Activated T-helper 17 cell treated with anti-CD3 and anti-CD28 coated beads, Interleukin-2, amount 50 U/mL, for 72 hours (primary cell): Measurements from ENCODE around the gene SPIRE1. TPM values are rescaled to one million over a fixed set of nuclear protein-coding genes. Genes with fewer than 3 reads are reported as not detected.
"Not testable (repeated sequence)": the region's sequence is repeated elsewhere in the genome, so short reads cannot be mapped to it uniquely, and the experiment has no call there.

Source experiments
- ATAC-seq: fragments of 150-1000 bp; cut with Tn5 transposase; replicated peaks from 2 replicates; pipeline ENCODE4 v1.10.0; 2021; ENCODE audit warnings: mild to moderate bottlenecking, moderate library complexity
- H3K27ac Mint-ChIP-seq: one replicate; pipeline ENCODE4 v1.8.0; 2022; ENCODE audit warnings: mixed read lengths
- H3K27me3 Mint-ChIP-seq: one replicate; pipeline ENCODE4 v1.8.0; 2022; ENCODE audit warnings: mixed read lengths
- H3K36me3 Mint-ChIP-seq: one replicate; pipeline ENCODE4 v1.8.0; 2022; ENCODE audit warnings: low read depth, mild to moderate bottlenecking, mixed read lengths
- H3K4me1 Mint-ChIP-seq: one replicate; pipeline ENCODE4 v1.8.0; 2022; ENCODE audit warnings: mixed read lengths
- H3K4me3 Mint-ChIP-seq: one replicate; pipeline ENCODE4 v1.8.0; 2022; ENCODE audit warnings: mild to moderate bottlenecking, mixed read lengths
- H3K9me3 Mint-ChIP-seq: one replicate; pipeline ENCODE4 v1.8.0; 2022; ENCODE audit warnings: mixed read lengths
- total RNA-seq, 2 donors: library from RNA; stranded (reverse); gene quantifications; one replicate each; pipeline ENCODE4 v1.2.3, GENCODE V29; 2022

Gene SPIRE1
- total RNA-seq, 2 donors from 2014 or later: 5.0 to 12.4 TPM

DNA sequence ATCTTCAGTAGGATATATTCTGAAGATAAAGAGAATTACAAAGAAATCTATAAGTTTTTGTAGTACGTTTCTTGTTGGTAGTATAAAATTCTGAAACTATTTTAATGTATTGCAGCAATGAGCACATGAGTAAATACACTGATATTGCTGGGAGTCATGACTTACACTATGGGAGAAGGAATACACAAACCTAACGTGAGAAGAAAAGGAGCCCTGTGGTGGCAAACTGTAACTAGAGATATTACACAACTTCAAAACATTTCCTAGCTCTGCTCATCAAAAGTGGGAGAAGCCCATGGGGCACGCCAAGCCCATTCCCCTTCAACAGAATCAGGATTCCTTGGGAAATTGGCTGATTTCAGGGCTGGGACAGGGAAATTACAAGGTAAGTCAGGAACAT lies 20.5 kb downstream of the SPIRE1 start:
- H3K27me3 Mint-ChIP-seq: peaks cover 1% of the 10 kb centered on the region
- H3K27ac Mint-ChIP-seq: no peak overlapping the region
- ATAC-seq: no peak
- H3K36me3 Mint-ChIP-seq: no peaks in the 10 kb centered on the region
- peaks cover 4% of the 10 kb centered on the region for H3K4me1 Mint-ChIP-seq
- H3K4me3 Mint-ChIP-seq: no peak overlapping the region
- H3K9me3 Mint-ChIP-seq: no peaks in the 10 kb centered on the region

- Mint-ChIP-seq H3K9me3 (no peaks in the 10 kb centered on the region), H3K36me3 (no peaks in the 10 kb centered on the region), H3K4me3 (no peak overlapping the region), H3K27me3 (peaks cover 3% of the 10 kb centered on the region), H3K4me1 (peaks cover 4% of the 10 kb centered on the region), H3K27ac (no peak overlapping the region)
- ATAC-seq: no peak
Observed at GRCh38 chr18:12631831-12632477, 26.0 kb downstream of the SPIRE1 start.

DNA sequence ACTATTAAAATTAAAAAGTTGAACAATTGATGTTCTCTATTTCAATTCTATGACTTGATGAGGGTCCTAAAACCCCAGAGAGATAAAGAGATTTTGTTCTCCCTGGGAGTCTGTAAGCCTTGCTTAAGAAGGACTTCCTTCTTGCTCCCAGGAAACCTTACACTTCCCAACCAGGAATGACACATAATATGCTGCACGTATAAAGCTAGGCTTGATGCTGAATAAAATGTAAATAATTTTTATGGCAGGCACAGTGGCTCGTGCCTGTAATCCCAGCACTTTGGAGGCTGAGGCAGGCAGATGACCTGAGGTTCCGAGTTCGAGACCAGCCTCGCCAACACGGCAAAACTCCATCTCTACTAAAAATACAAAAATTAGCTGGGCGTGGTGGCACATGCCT lies 27.8 kb downstream of the SPIRE1 start:
- H3K4me1 Mint-ChIP-seq: peaks cover 4% of the 10 kb centered on the region
- no peaks in the 10 kb centered on the region for H3K9me3 Mint-ChIP-seq
- ATAC-seq: no peak
- peaks cover 3% of the 10 kb centered on the region for H3K27me3 Mint-ChIP-seq
- no peaks in the 10 kb centered on the region for H3K36me3 Mint-ChIP-seq
- H3K4me3 Mint-ChIP-seq: no peak overlapping the region
- no peak overlapping the region for H3K27ac Mint-ChIP-seq

GRCh38 chr18:12628706-12629702 lies 28.9 kb downstream of the SPIRE1 start:
- H3K27ac Mint-ChIP-seq: no peak overlapping the region
- H3K9me3 Mint-ChIP-seq: no peaks in the 10 kb centered on the region
- H3K4me1 Mint-ChIP-seq: peaks cover 4% of the 10 kb centered on the region
- no peaks in the 10 kb centered on the region for H3K36me3 Mint-ChIP-seq
- H3K4me3 Mint-ChIP-seq: no peak overlapping the region
- peak; percentile 90 for ATAC-seq
- H3K27me3 Mint-ChIP-seq: peaks cover 3% of the 10 kb centered on the region

GRCh38 chr18:12627199-12627598 lies 30.7 kb downstream of the SPIRE1 start:
- ATAC-seq, H3K27ac Mint-ChIP-seq, H3K36me3 Mint-ChIP-seq, H3K4me3 Mint-ChIP-seq, H3K27me3 Mint-ChIP-seq, H3K4me1 Mint-ChIP-seq, H3K9me3 Mint-ChIP-seq: not testable (repeated sequence)

DNA sequence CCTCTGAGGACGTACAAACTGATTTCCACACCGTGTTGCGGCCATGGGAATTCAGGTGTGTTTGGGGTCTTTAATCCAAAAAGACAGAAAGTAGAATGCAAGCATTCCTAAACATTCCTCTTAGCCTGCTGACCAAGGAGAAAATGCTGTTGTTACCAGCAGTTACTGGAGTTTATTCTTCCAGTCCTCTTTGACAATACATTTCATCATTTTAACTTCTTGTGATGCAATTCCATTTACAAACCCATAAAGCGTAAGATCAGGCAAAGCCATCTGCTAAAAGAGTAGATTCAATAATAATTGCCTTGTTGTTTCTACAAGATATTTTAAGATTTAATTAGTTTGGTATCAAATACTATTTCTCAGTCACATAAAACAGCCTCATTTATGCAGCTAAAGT lies 32.7 kb downstream of the SPIRE1 start:
- Mint-ChIP-seq H3K4me1 (peaks cover 4% of the 10 kb centered on the region), H3K27me3 (peaks cover 3% of the 10 kb centered on the region), H3K9me3 (no peaks in the 10 kb centered on the region), H3K36me3 (no peaks in the 10 kb centered on the region), H3K4me3 (no peak overlapping the region), H3K27ac (no peak overlapping the region)
- no peak for ATAC-seq

DNA sequence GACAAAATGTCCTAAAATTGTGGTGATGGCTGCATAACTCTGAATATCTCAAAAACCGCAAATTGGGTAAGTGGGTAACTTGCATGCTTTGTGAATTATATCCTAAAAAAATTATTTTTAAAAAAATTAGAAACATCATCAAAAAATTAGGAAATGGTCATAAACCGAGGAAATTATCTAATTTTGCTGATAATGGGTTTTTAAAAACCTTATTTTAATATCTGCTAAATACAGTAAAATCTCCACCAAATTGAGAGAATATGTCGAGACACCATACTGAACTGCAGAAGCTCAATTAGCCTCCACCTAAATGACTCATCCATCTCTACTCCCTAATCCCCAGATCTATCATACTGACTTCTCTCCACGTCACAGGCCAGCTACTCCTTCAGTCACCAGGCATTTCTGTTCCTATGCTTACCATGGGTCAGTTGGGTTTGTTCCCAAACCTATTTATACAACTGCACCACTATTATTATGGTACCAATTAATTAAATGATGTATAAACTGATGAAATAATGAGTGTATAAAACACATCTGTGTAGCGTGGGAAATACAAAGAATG lies 36.1 kb downstream of the SPIRE1 start:
- no peak for ATAC-seq
- Mint-ChIP-seq H3K27me3 (no peaks in the 10 kb centered on the region), H3K27ac (no peak overlapping the region), H3K4me1 (no peaks in the 10 kb centered on the region), H3K36me3 (no peaks in the 10 kb centered on the region), H3K9me3 (no peaks in the 10 kb centered on the region), H3K4me3 (no peak overlapping the region)

- Mint-ChIP-seq H3K36me3 (no peaks in the 10 kb centered on the region), H3K4me3 (no peak overlapping the region), H3K27me3 (peaks cover 17% of the 10 kb centered on the region), H3K9me3 (no peaks in the 10 kb centered on the region), H3K27ac (no peak overlapping the region), H3K4me1 (no peaks in the 10 kb centered on the region)
- ATAC-seq: no peak
Observed at GRCh38 chr18:12615748-12616147, 42.2 kb downstream of the SPIRE1 start.

- Mint-ChIP-seq H3K27ac (no peak overlapping the region), H3K9me3 (no peaks in the 10 kb centered on the region), H3K36me3 (no peaks in the 10 kb centered on the region), H3K4me3 (no peak overlapping the region), H3K27me3 (peaks cover 21% of the 10 kb centered on the region), H3K4me1 (no peaks in the 10 kb centered on the region)
- no peak for ATAC-seq
Observed at GRCh38 chr18:12608301-12608700, 49.6 kb downstream of the SPIRE1 start.

DNA sequence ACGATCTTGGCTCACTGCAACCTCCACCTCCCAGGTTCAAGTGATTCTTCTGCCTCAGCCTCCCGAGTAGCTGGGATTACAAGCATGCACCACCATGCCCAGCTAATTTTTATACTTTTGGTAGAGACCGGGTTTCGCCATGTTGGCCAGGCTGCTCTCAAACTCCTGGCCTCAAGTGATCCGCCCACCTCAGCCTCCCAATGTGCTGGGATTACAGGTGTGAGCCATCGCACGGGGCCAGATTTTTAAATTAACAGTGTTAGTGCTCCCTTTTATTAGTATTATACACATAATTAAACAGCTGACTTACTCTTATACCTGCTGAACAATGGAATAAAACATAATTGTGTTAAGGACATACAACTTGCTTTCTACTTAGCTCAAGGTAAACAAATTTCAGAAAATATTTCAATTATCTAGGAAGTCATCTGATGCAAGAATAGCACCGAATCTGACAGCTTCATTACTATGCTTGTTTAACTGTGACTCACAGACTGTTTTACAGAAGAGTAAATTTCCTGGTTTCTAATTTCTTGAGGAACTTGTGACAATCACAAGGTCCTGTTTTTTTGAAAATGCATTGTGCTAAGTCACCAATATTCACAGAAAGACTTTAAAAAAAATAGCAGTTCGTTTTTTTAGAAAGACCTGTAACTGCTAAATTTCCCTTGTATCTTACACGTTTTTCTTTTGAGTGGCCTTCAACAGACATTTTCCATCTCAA lies 51.2 kb downstream of the SPIRE1 start:
- Mint-ChIP-seq H3K27me3 (peaks cover 9% of the 10 kb centered on the region), H3K27ac (no peak overlapping the region), H3K4me1 (no peaks in the 10 kb centered on the region), H3K36me3 (no peaks in the 10 kb centered on the region), H3K9me3 (no peaks in the 10 kb centered on the region), H3K4me3 (no peak overlapping the region)
- no peak for ATAC-seq

GRCh38 chr18:12604445-12605007 lies 53.4 kb downstream of the SPIRE1 start:
- Mint-ChIP-seq H3K27ac (no peak overlapping the region), H3K27me3 (no peaks in the 10 kb centered on the region), H3K4me3 (no peak overlapping the region), H3K36me3 (no peaks in the 10 kb centered on the region), H3K4me1 (no peaks in the 10 kb centered on the region), H3K9me3 (no peaks in the 10 kb centered on the region)
- ATAC-seq: no peak

GRCh38 chr18:12599966-12600365 lies 57.9 kb downstream of the SPIRE1 start:
- no peaks in the 10 kb centered on the region for H3K9me3 Mint-ChIP-seq
- no peaks in the 10 kb centered on the region for H3K27me3 Mint-ChIP-seq
- no peak for ATAC-seq
- H3K27ac Mint-ChIP-seq: no peak overlapping the region
- H3K36me3 Mint-ChIP-seq: no peaks in the 10 kb centered on the region
- peaks cover 7% of the 10 kb centered on the region for H3K4me1 Mint-ChIP-seq
- H3K4me3 Mint-ChIP-seq: no peak overlapping the region

- Mint-ChIP-seq H3K9me3 (no peaks in the 10 kb centered on the region), H3K27me3 (no peaks in the 10 kb centered on the region), H3K27ac (no peak overlapping the region), H3K36me3 (no peaks in the 10 kb centered on the region), H3K4me1 (peaks cover 7% of the 10 kb centered on the region), H3K4me3 (no peak overlapping the region)
- ATAC-seq: no peak
Observed at GRCh38 chr18:12599543-12599942, 58.4 kb downstream of the SPIRE1 start.
